GM23338 (cell line): ENCODE measurements around the gene MUC12. TPM values are rescaled to one million over a fixed set of nuclear protein-coding genes. Genes with fewer than 3 reads are reported as not detected.

Experiments
- ATAC-seq: fragments of 200-7000 bp; cut with Tn5 transposase; 3 replicates; pipeline ENCODE4 v1.9.1; 2020
- DNase-seq: peaks from one replicate; pipeline ENCODE4 v3.0.0-alpha.2; 2015; ENCODE audit warnings: low spot score
- H2AFZ ChIP-seq: fragments of 200-600 bp; sonication (generic); 2 replicates; pipeline ENCODE4 v1.8.0; 2016; ENCODE audit warnings: antibody characterized with exemption, mild to moderate bottlenecking, moderate library complexity
- H3F3A ChIP-seq: fragments of 200-600 bp; sonication (generic); replicated peaks from 2 replicates; pipeline ENCODE4 v1.8.0; 2017; ENCODE audit warnings: antibody characterized with exemption, mixed run types, low read depth
- H3K27ac ChIP-seq: fragments of 200-600 bp; sonication (generic); 2 replicates; pipeline ENCODE4 v1.6.1; 2016; ENCODE audit warnings: low read depth
- H3K27me3 ChIP-seq: fragments of 200-600 bp; sonication (generic); 2 replicates; pipeline ENCODE4 v1.8.0; 2016; ENCODE audit warnings: mild to moderate bottlenecking, mixed run types, moderate library complexity; ENCODE audit not compliant: insufficient read depth
- H3K36me3 ChIP-seq: fragments of 200-600 bp; sonication (generic); 2 replicates; pipeline ENCODE4 v1.8.0; 2016; ENCODE audit warnings: mild to moderate bottlenecking; ENCODE audit not compliant: insufficient read depth
- H3K4me1 ChIP-seq: fragments of 200-600 bp; sonication (generic); 2 replicates; pipeline ENCODE4 v1.8.0; 2016; ENCODE audit warnings: mild to moderate bottlenecking, moderate library complexity; ENCODE audit not compliant: insufficient read depth
- H3K4me2 ChIP-seq: fragments of 200-600 bp; sonication (generic); 2 replicates; pipeline ENCODE4 v1.7.1; 2017; ENCODE audit warnings: mixed run types
- H3K4me3 ChIP-seq: fragments of 200-600 bp; sonication (generic); 2 replicates; pipeline ENCODE4 v1.6.1; 2016; ENCODE audit warnings: mixed run types
- H3K79me2 ChIP-seq: fragments of 200-600 bp; sonication (generic); replicated peaks from 2 replicates; pipeline ENCODE4 v1.8.0; 2017; ENCODE audit warnings: mild to moderate bottlenecking; ENCODE audit not compliant: insufficient read depth
- H3K9me2 ChIP-seq: fragments of 200-600 bp; sonication (generic); 2 replicates; pipeline ENCODE4 v1.8.0; 2017; ENCODE audit not compliant: insufficient read depth
- H4K20me1 ChIP-seq: fragments of 200-600 bp; sonication (generic); replicated peaks from 2 replicates; pipeline ENCODE4 v1.8.0; 2017; ENCODE audit warnings: mild to moderate bottlenecking; ENCODE audit not compliant: insufficient read depth
- H3K27ac Mint-ChIP-seq: 2 replicates; pipeline ENCODE4 v1.8.0; 2020; ENCODE audit warnings: inconsistent platforms, mild to moderate bottlenecking, moderate library complexity, mixed read lengths
- H3K27me3 Mint-ChIP-seq: 3 replicates; pipeline ENCODE4 v1.8.0; 2022; ENCODE audit warnings: low read depth, mild to moderate bottlenecking, moderate library complexity, mixed read lengths, inconsistent platforms; ENCODE audit not compliant: insufficient read depth, poor library complexity
- H3K36me3 Mint-ChIP-seq: 3 replicates; pipeline ENCODE4 v1.8.0; 2021; ENCODE audit warnings: low read depth, mild to moderate bottlenecking, inconsistent platforms, moderate library complexity, mixed read lengths
- H3K4me1 Mint-ChIP-seq: 3 replicates; pipeline ENCODE4 v1.8.0; 2020; ENCODE audit warnings: mild to moderate bottlenecking, inconsistent platforms, mixed read lengths
- H3K4me3 Mint-ChIP-seq: 3 replicates; pipeline ENCODE4 v1.8.0; 2021; ENCODE audit warnings: moderate library complexity, mild to moderate bottlenecking, inconsistent platforms, mixed read lengths
- H3K9me3 Mint-ChIP-seq: 3 replicates; pipeline ENCODE4 v1.8.0; 2020; ENCODE audit warnings: moderate library complexity, mild to moderate bottlenecking, inconsistent platforms, mixed read lengths
- CTCF ChIP-seq, 2 experiments: fragments of 200-600 bp in 1 of 2; sonication (generic) in 1 of 2; conservative IDR thresholded peaks; 2 replicates each; pipeline versions ENCODE4 v1.5.1 to v1.6.1; 2016 to 2017; ENCODE audit warnings: antibody characterized with exemption in 2 of 2, low read depth in 2 of 2, mild to moderate bottlenecking in 2 of 2, moderate library complexity in 1 of 2
- EZH2 ChIP-seq: fragments of 200-600 bp; sonication (generic); IDR thresholded peaks from one replicate; pipeline ENCODE4 v1.8.0; 2017; ENCODE audit warnings: antibody characterized with exemption, mild to moderate bottlenecking, low read depth; ENCODE audit not compliant: unreplicated experiment
- EZH2phosphoT487 ChIP-seq: fragments of 200-600 bp; sonication (generic); IDR thresholded peaks from one replicate; pipeline ENCODE4 v1.8.1; 2018; ENCODE audit warnings: antibody characterized with exemption; ENCODE audit not compliant: unreplicated experiment
- NANOG ChIP-seq: IDR thresholded peaks from 2 replicates; pipeline ENCODE4 v1.6.1; 2016; ENCODE audit warnings: antibody characterized with exemption, borderline replicate concordance
- POLR2AphosphoS5 ChIP-seq: IDR thresholded peaks from 2 replicates; pipeline ENCODE4 v1.6.1; 2016; ENCODE audit warnings: antibody characterized with exemption, low read depth
- REST ChIP-seq: IDR thresholded peaks from one replicate; pipeline ENCODE4 v1.6.1; 2018; ENCODE audit warnings: antibody characterized with exemption; ENCODE audit not compliant: unreplicated experiment
- ZNF114 ChIP-seq: fragments of 250-450 bp; sonication (Bioruptor Pico); IDR thresholded peaks from 2 replicates; pipeline ENCODE4 v1.5.0; 2020; ENCODE audit warnings: mild to moderate bottlenecking, moderate library complexity
- ZNF331 ChIP-seq: fragments of 250-450 bp; sonication (Bioruptor Pico); IDR thresholded peaks from 2 replicates; pipeline ENCODE4 v1.5.0; 2020; ENCODE audit warnings: low read depth, mild to moderate bottlenecking, moderate library complexity
- polyA plus RNA-seq: library from polyadenylated mRNA; unstranded; fragments of >200 nt; fragmentation: Nextera tagmentation; extraction: Ambion mirVana; gene quantifications from 2 replicates; pipeline ENCODE4 v1.2.1, GENCODE V29; 2016
- total RNA-seq: library from RNA; depleted of rRNA; stranded (reverse); fragments of >200 nt; shearing (Covaris generic); gene quantifications from 2 replicates; pipeline ENCODE4 v1.2.3, GENCODE V29; 2014
- TF ChIP-seq, protein P1 (sequence below): IDR thresholded peaks from 2 replicates; pipeline ENCODE4 v1.6.1; 2016; ENCODE audit warnings: antibody characterized with exemption

Gene MUC12
- total and polyA plus RNA-seq, 2 experiments from 2014 or later = 4.6 to 18.0 TPM

DNA sequence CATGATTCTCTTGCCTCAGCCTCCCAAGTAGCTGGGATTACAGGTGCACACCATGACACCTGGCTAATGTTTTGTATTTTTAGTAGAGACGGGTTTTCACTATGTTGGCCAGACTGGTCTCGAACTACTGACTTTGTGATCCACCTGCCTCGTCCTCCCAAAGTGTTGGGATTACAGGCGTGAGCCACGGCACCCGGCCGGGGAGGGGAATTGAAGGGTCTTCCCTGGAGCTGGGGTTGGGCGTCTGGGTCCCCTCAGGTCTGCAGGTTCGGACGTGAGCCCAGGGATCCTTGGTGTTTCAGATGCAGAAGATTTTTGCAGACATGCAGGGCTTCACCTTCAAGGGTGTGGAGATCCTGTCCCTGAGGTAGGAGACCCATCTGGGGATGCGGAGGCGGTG is 6.0 kb upstream of the MUC12 start:
- H3K4me3 Mint-ChIP-seq = no peak overlapping the region
- peaks cover 15% of the 10 kb centered on the region for H3F3A ChIP-seq
- H3K4me1 ChIP-seq = peaks cover 34% of the 10 kb centered on the region
- H3K9me2 ChIP-seq = no peaks in the 10 kb centered on the region
- ATAC-seq (no peak), DNase-seq (no peak)
- H3K4me3 ChIP-seq = no peak overlapping the region
- H3K27me3 Mint-ChIP-seq = peaks cover 21% of the 10 kb centered on the region
- peaks cover 20% of the 10 kb centered on the region for H3K27me3 ChIP-seq
- H3K36me3 ChIP-seq = no peaks in the 10 kb centered on the region
- no peak overlapping the region for H3K4me2 ChIP-seq
- no peak overlapping the region for H2AFZ ChIP-seq
- TF ChIP-seq EZH2 (no peak), CTCF (conservative IDR thresholded peaks at IDR 0.05; ENCODE audit: low read depth in 2 of 2) (no peak), REST (no peak), EZH2phosphoT487 (no peak), ZNF114 (CRISPR knock-in tag) (no peak), ZNF331 (CRISPR knock-in tag) (no peak)
- TF ChIP-seq, protein P1, sequence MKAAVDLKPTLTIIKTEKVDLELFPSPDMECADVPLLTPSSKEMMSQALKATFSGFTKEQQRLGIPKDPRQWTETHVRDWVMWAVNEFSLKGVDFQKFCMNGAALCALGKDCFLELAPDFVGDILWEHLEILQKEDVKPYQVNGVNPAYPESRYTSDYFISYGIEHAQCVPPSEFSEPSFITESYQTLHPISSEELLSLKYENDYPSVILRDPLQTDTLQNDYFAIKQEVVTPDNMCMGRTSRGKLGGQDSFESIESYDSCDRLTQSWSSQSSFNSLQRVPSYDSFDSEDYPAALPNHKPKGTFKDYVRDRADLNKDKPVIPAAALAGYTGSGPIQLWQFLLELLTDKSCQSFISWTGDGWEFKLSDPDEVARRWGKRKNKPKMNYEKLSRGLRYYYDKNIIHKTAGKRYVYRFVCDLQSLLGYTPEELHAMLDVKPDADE = no peak
- peaks cover 25% of the 10 kb centered on the region for H3K4me1 Mint-ChIP-seq
- H3K36me3 Mint-ChIP-seq = no peaks in the 10 kb centered on the region; the same call in 2 of the 3 replicates
- peaks cover 2% of the 10 kb centered on the region; the same call in 1 of the 2 replicates for H4K20me1 ChIP-seq
- no peak overlapping the region for H3K27ac ChIP-seq
- no peaks in the 10 kb centered on the region for H3K79me2 ChIP-seq
- no peak overlapping the region for H3K27ac Mint-ChIP-seq
- H3K9me3 Mint-ChIP-seq = no peaks in the 10 kb centered on the region

DNA sequence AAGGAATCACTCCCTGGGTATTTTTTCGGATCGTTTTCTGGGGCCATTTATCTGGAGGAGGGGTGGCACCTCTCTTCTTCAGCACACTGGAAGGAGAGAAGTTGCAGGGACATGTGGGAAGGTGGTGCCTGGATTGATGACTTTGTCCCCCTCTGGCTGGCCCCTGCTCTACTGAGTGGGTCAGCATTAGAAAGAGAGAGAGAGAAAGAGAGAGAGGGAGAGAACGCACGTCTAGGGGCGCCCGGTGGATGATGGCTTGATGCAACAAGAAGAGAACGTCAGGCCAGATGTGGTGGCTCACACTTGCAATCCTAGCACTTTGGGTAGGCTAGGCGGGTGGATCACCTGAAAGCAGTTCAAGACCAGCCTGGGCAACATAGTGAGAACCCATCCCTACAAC is 5.5 kb upstream of the MUC12 start:
- H3K36me3 Mint-ChIP-seq = no peaks in the 10 kb centered on the region; the same call in 2 of the 3 replicates
- ATAC-seq (no peak), DNase-seq (no peak)
- Histone ChIP-seq H3K9me2 (no peaks in the 10 kb centered on the region), H3K36me3 (no peaks in the 10 kb centered on the region), H3K27ac (no peak overlapping the region), H2AFZ (no peak overlapping the region), H3K4me2 (no peak overlapping the region), H3F3A (peaks cover 15% of the 10 kb centered on the region), H3K79me2 (no peaks in the 10 kb centered on the region), H3K4me1 (peaks cover 38% of the 10 kb centered on the region), H4K20me1 (peaks cover 2% of the 10 kb centered on the region; the same call in 1 of the 2 replicates), H3K27me3 (peaks cover 20% of the 10 kb centered on the region), H3K4me3 (no peak overlapping the region)
- H3K9me3 Mint-ChIP-seq = no peaks in the 10 kb centered on the region
- no peak overlapping the region; the same call in 2 of the 3 replicates for H3K4me3 Mint-ChIP-seq
- peaks cover 21% of the 10 kb centered on the region for H3K27me3 Mint-ChIP-seq
- H3K27ac Mint-ChIP-seq = no peak overlapping the region
- H3K4me1 Mint-ChIP-seq = peaks cover 30% of the 10 kb centered on the region
- TF ChIP-seq ZNF331 (CRISPR knock-in tag) (no peak), NANOG (no peak), CTCF (conservative IDR thresholded peaks at IDR 0.05; ENCODE audit: low read depth in 2 of 2) (no peak), POLR2AphosphoS5 (no peak)
